Astrocyte (in vitro differentiated cells and primary cell): ENCODE data around the gene PEX11G.

Source experiments
- CTCF ChIP-seq: IDR thresholded peaks from 2 replicates; pipeline ENCODE4 v1.5.1; 2011; ENCODE audit warnings: low read depth, mild to moderate bottlenecking, inconsistent platforms, low read length, moderate library complexity; ENCODE audit not compliant: insufficient read depth
- EZH2 ChIP-seq: IDR thresholded peaks from 2 replicates; pipeline ENCODE4 v1.6.1; 2012; ENCODE audit warnings: mild to moderate bottlenecking, low read length, inconsistent platforms; ENCODE audit not compliant: insufficient read depth

GRCh38 chr19:7475665-7476064, 13.2 kb downstream of the PEX11G start:
- TF ChIP-seq CTCF: no peak
- no peak for TF ChIP-seq EZH2
